VCaP (cell line): ENCODE results near the gene TAS2R5.
"Not testable (repeated sequence)": the region's sequence is repeated elsewhere in the genome, so short reads cannot be mapped to it uniquely, and the experiment has no call there.

Source experiments
- H3K27ac ChIP-seq: fragments of 450-650 bp; 2 replicates; pipeline ENCODE4 v1.5.1; 2017
- CTCF ChIP-seq: fragments of 450-650 bp; conservative IDR thresholded peaks from 2 replicates; pipeline ENCODE4 v1.5.1; 2017; ENCODE audit warnings: mild to moderate bottlenecking, moderate library complexity

The TAS2R5 gene

GRCh38 chr7:141776374-141776773, 13.6 kb upstream of the TAS2R5 start, which contains the start of gene TAS2R4:
Gene TAS2R4 (plus strand): TSS chr7:141776674. CDS start chr7:141778489, 1,815 bp downstream.
- no peak within 1 kb of the TSS for H3K27ac ChIP-seq
- no peak for TF ChIP-seq CTCF

GRCh38 chr7:141785706-141786552, 4.1 kb upstream of the TAS2R5 start:
- H3K27ac ChIP-seq: no peak overlapping the region
- peak; percentile 97 for TF ChIP-seq CTCF

- no peak for TF ChIP-seq CTCF
- H3K27ac ChIP-seq: no peak overlapping the region
Observed at GRCh38 chr7:141788296-141788695, 1.7 kb upstream of the TAS2R5 start.

GRCh38 chr7:141792526-141792925, 2.5 kb downstream of the TAS2R5 start:
- no peak for TF ChIP-seq CTCF
- no peak overlapping the region for H3K27ac ChIP-seq

- TF ChIP-seq CTCF: no peak
- H3K27ac ChIP-seq: no peak overlapping the region
Observed at GRCh38 chr7:141820067-141820466, 30.1 kb downstream of the TAS2R5 start.

- H3K27ac ChIP-seq: not testable (repeated sequence)
Observed at GRCh38 chr7:141822432-141822831, 32.4 kb downstream of the TAS2R5 start.

GRCh38 chr7:141837683-141838082, 47.7 kb downstream of the TAS2R5 start:
- no peak for TF ChIP-seq CTCF

GRCh38 chr7:141838581-141838980, 48.6 kb downstream of the TAS2R5 start:
- H3K27ac ChIP-seq: no peak overlapping the region
- no peak for TF ChIP-seq CTCF

More at GRCh38 chr7:141837683-141838082, 47.7 kb downstream of the TAS2R5 start:
- no peak overlapping the region for H3K27ac ChIP-seq
